Uterine smooth muscle cell (primary cell): Measurements from ENCODE around the gene SPATA6L. TPM values are rescaled to one million over a fixed set of nuclear protein-coding genes. Genes with fewer than 3 reads are reported as not detected.

ENCODE experiments used
- total RNA-seq: library from RNA; depleted of rRNA; stranded (reverse); fragments of >200 nt; gene quantifications from 2 replicates; pipeline ENCODE4 v1.2.3, GENCODE V29; 2014

The SPATA6L gene, protein sequence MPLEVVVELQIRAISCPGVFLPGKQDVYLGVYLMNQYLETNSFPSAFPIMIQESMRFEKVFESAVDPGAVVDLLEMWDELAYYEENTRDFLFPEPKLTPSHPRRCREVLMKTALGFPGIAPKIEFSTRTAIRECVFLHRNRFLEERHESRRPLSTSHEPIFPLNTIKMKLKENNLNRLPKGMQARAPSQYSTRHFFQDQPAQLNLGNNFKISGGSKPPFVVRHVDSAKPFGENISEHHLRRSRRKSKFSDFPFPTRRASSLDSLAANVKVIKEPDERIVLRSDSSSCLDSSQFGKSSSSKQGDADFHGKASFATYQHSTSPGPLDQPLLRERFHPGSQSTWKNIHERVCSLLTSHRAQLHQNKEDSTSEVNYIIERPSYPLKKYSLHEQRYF
- 0.22 and 1.1 TPM in 2 replicates for total RNA-seq

DNA sequence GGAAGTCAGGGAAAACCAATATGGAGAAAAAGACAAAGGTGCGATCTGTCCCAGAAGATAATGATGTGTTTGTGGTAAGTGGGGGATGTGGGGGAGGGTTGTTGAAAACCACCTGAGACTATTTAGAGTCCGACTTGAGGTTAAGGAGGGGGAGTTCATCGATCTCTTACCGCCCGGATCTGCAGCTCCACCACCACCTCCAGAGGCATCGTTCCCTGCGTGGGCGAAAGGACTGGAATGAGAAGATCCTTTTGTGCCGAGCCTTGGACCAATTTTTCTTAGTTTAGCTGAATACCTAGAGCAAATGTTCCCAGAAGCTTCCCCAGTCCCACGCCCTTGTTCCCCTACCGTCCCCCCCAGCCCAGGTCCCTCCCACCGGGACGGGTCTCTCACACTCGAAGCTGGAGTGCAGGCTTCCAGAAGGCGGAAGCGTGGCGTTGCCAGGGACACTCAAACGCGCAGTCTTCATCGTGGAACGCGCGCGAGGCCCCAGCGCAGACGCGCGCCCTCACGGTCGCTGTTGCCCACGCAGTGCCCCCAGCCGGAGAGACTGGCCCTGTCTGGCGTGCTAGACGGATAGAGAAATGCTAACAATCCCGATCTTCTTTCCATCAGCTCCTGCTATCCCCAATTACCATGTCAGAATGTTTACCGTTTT, at the start of gene SPATA6L:
SPATA6L (minus strand) TSS at position 439 of the 658 bp plus-strand sequence; CDS start at position 209, 230 bp downstream.

DNA sequence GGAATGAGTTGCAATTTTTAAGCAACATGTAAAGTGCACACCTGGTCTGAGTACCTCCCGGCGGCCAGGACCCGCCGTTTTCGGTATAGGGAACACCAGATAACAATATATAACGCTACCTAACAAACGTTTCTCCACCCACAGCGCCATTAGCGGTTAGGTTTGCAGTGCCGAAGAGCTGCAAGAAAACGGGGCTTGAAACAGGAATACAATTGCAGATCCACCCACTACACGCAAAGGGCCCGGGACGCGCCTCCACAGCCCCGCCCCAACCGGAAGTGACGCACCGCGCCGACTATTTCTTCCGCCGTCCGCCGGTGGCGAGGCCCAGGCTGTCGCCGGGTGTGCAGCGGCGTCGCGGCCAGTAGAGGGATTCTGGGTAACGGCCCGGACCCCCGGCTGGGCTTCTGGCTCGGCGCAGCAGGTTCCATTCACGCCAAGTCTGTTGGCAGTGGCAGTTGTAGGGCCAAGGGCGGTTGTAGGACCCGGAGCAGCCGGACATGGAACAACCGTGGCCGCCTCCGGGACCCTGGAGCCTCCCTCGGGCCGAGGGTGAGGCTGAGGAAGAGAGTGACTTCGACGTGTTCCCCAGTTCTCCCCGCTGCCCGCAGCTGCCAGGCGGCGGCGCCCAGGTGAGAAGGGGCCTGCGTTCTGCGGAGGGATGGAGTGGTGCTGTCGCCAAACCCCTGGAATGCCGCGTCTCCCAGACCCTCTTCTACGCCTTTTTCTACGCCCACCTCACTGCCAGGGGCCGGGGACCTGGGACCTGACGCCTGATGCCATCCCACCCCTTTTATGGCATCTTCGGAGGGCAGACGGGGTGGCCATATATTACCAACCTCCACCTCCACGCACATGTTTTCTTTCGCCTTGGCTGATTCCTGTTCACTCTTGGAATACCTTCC, 13.2 kb upstream of the SPATA6L start, which contains the start of gene CDC37L1:
CDC37L1 (plus strand) TSS at position 302 of the 905 bp plus-strand sequence; CDS start at position 501, 199 bp downstream.

DNA sequence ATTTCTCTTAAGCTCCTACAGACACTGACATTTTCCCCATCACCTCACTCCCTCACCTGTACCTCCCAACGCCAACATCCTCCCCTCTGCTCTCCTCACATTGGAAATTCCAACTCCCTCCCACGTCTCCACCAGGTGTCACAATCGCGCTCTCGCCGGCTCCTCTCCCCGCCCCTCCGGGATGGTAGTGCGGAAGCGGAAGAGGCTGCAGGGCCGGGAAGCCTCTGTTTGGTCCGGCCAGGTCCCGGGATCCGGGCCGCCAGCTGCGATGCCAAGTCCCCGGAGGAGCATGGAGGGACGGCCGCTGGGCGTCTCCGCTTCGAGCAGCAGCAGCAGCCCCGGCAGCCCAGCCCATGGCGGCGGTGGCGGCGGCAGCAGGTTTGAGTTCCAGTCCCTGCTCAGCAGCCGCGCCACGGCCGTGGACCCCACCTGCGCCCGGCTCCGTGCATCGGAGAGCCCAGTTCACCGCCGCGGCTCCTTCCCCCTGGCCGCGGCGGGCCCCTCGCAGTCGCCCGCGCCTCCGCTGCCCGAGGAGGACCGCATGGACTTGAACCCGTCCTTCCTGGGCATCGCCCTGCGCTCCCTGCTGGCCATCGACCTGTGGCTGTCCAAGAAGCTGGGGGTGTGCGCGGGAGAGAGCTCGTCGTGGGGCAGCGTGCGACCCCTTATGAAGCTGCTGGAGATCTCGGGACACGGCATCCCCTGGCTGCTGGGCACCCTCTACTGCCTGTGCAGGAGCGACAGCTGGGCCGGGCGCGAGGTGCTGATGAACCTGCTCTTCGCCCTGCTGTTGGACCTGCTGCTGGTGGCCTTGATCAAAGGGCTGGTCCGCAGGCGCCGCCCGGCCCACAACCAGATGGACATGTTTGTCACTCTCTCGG, 3.9 kb downstream of the SPATA6L start, which contains the start of gene PLPP6:
PLPP6 (plus strand) TSS at position 187 of the 881 bp plus-strand sequence; CDS start at position 269, 82 bp downstream.

Other genes starting within 250 kb of the SPATA6L start
- 15.7 and 21.1 TPM in 2 replicates for gene SLC1A1, start 176.0 kb downstream of the SPATA6L start, total RNA-seq
- gene PLPP6, start 4.2 kb downstream of the SPATA6L start, total RNA-seq = 6.8 and 7.9 TPM in 2 replicates
- gene CDC37L1, start 13.1 kb upstream of the SPATA6L start, total RNA-seq = 23.7 and 24.8 TPM in 2 replicates
- 41.5 and 53.7 TPM in 2 replicates for gene AK3, start 74.7 kb upstream of the SPATA6L start, total RNA-seq
- 11.2 and 13.3 TPM in 2 replicates for gene RCL1, start 126.5 kb upstream of the SPATA6L start, total RNA-seq